Esophagus muscularis mucosa (tissue), 3 donors: Measurements from ENCODE around the gene CAMKK2.

ENCODE experiments used
- POLR2AphosphoS5 ChIP-seq, 2 donors: sonication (generic); formaldehyde crosslinking; IDR thresholded peaks; one replicate each; pipeline ENCODE4 v1.6.1; 2017; ENCODE audit warnings: antibody characterized with exemption in 2 of 2
- TF ChIP-seq, protein P1 (sequence below), 3 experiments: fragments of 200-600 bp in 2 of 3; fragments of 450-650 bp in 1 of 3; sonication (generic) in 2 of 3; IDR thresholded peaks; one replicate each; pipeline ENCODE4 v1.5.1; 2017 to 2019; ENCODE audit warnings: antibody characterized with exemption in 3 of 3, mild to moderate bottlenecking in 2 of 3, moderate library complexity in 1 of 3

DNA sequence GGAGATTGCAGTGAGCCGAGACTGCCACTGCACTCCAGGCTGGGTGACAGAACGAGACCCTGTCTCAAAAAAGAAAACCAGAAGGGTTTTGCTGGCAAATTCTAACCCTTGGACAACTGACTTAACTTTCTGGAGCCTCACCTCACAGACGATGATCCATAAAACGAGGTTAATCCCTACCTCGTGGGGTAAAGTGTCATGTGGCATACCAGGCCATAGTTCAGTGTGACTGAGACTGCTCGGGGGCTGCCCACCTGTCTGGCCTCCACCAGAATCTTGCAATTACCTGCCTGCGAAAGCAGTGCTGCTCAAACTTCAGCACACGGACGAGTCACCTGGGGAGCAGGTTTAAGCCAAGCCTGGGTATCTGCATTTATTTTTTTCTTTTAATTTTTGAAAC, 59.7 kb downstream of the CAMKK2 start:
- TF ChIP-seq, protein P1, sequence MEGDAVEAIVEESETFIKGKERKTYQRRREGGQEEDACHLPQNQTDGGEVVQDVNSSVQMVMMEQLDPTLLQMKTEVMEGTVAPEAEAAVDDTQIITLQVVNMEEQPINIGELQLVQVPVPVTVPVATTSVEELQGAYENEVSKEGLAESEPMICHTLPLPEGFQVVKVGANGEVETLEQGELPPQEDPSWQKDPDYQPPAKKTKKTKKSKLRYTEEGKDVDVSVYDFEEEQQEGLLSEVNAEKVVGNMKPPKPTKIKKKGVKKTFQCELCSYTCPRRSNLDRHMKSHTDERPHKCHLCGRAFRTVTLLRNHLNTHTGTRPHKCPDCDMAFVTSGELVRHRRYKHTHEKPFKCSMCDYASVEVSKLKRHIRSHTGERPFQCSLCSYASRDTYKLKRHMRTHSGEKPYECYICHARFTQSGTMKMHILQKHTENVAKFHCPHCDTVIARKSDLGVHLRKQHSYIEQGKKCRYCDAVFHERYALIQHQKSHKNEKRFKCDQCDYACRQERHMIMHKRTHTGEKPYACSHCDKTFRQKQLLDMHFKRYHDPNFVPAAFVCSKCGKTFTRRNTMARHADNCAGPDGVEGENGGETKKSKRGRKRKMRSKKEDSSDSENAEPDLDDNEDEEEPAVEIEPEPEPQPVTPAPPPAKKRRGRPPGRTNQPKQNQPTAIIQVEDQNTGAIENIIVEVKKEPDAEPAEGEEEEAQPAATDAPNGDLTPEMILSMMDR (IDR thresholded peaks at IDR 0.05), result no peak
- TF ChIP-seq POLR2AphosphoS5 (IDR thresholded peaks at IDR 0.05), result no peak
